Uterus (tissue), 4 donors: ENCODE data around the gene BNC2. TPM values are rescaled to one million over a fixed set of nuclear protein-coding genes. Genes with fewer than 3 reads are reported as not detected.

Experiments
- DNase-seq, 2 donors: peaks; one replicate each; pipeline ENCODE4 v3.0.0-alpha.2; 2019 to 2020
- H3K27ac ChIP-seq, 2 donors: fragments of 200-600 bp; sonication (generic); 1 replicate in 1 of 2; 2 replicates in 1 of 2; pipeline ENCODE4 v1.5.1; 2016 to 2018
- H3K27me3 ChIP-seq, 2 donors: fragments of 200-600 bp; sonication (generic); one replicate each; pipeline ENCODE4 v1.5.1; 2018 to 2019; ENCODE audit warnings: control low read depth in 1 of 2
- H3K36me3 ChIP-seq, 2 donors: fragments of 200-600 bp; sonication (generic); one replicate each; pipeline ENCODE4 v1.5.1; 2019; ENCODE audit warnings: control low read depth in 1 of 2
- H3K4me1 ChIP-seq, 2 donors: fragments of 200-600 bp; sonication (generic); one replicate each; pipeline ENCODE4 v1.5.1; 2018 to 2019; ENCODE audit warnings: control low read depth in 1 of 2
- H3K4me3 ChIP-seq, 2 donors: fragments of 200-600 bp; sonication (generic); 1 replicate in 1 of 2; 2 replicates in 1 of 2; pipeline ENCODE4 v1.5.1; 2018 to 2019; ENCODE audit warnings: mild to moderate bottlenecking in 1 of 2
- H3K9me3 ChIP-seq, 2 donors: fragments of 200-600 bp; sonication (generic); one replicate each; pipeline ENCODE4 v1.5.1; 2019; ENCODE audit warnings: control low read depth in 1 of 2
- CTCF ChIP-seq, 4 experiments: fragments of 200-600 bp in 2 of 4; fragments of 450-650 bp in 2 of 4; sonication (generic) in 2 of 4; IDR thresholded peaks; one replicate each; pipeline ENCODE4 v1.5.1; 2016 to 2019; ENCODE audit warnings: antibody characterized with exemption in 4 of 4, mild to moderate bottlenecking in 2 of 4, moderate library complexity in 1 of 4
- POLR2A ChIP-seq, 2 donors: fragments of 450-650 bp; IDR thresholded peaks; one replicate each; pipeline ENCODE4 v1.6.1; 2016; ENCODE audit warnings: antibody characterized with exemption in 2 of 2, mild to moderate bottlenecking in 1 of 2, moderate library complexity in 1 of 2
- intact Hi-C: fragments of 100-400 bp; cut with DNase I; formaldehyde crosslinking; loops from one replicate; pipeline ENCODE4 v1.15.1; 2023; ENCODE audit warnings: low total_unique reads
- total RNA-seq, 4 donors: library from RNA; depleted of rRNA in 3 of 4; stranded (reverse); fragments of >200 nt in 3 of 4; gene quantifications; one replicate each; pipeline versions ENCODE4 v1.1.0 to v1.2.4, GENCODE V29; 2014 to 2023
- donor health status: DM: yes; HTN: yes; CAD: no.

BNC2 gene
- total RNA-seq, 4 donors from 2014 or later, result 85.9 to 293 (median 93.4) TPM

GRCh38 chr9:16825331-16825725 is 45.1 kb downstream of the BNC2 start:
- no peak for DNase-seq
- TF ChIP-seq CTCF (IDR thresholded peaks at IDR 0.05) (no peak), POLR2A (IDR thresholded peaks at IDR 0.05) (no peak)
- H3K4me1 ChIP-seq, result no peaks in the 10 kb centered on the region
- intact Hi-C loops, result no loop called here
- no peaks in the 10 kb centered on the region for H3K27me3 ChIP-seq
- H3K4me3 ChIP-seq, result no peak overlapping the region
- H3K36me3 ChIP-seq, result no peaks in the 10 kb centered on the region
- H3K27ac ChIP-seq, result peak overlapping the region; percentile 31 to 48
- H3K9me3 ChIP-seq, result no peaks in the 10 kb centered on the region

- H3K27me3 ChIP-seq, result no peaks in the 10 kb centered on the region
- TF ChIP-seq CTCF (IDR thresholded peaks at IDR 0.05) (no peak), POLR2A (IDR thresholded peaks at IDR 0.05) (no peak)
- no peak for DNase-seq
- H3K27ac ChIP-seq, result peak overlapping the region; percentile 25 to 36
- no peaks in the 10 kb centered on the region for H3K9me3 ChIP-seq
- H3K36me3 ChIP-seq, result no peaks in the 10 kb centered on the region
- H3K4me1 ChIP-seq, result no peaks in the 10 kb centered on the region
- intact Hi-C loops, result no loop called here
- no peak overlapping the region for H3K4me3 ChIP-seq
Observed at GRCh38 chr9:16824545-16825330, 45.7 kb downstream of the BNC2 start.

- intact Hi-C loops, result no loop called here
Observed at GRCh38 chr9:16823906-16824305, 46.6 kb downstream of the BNC2 start.

DNA sequence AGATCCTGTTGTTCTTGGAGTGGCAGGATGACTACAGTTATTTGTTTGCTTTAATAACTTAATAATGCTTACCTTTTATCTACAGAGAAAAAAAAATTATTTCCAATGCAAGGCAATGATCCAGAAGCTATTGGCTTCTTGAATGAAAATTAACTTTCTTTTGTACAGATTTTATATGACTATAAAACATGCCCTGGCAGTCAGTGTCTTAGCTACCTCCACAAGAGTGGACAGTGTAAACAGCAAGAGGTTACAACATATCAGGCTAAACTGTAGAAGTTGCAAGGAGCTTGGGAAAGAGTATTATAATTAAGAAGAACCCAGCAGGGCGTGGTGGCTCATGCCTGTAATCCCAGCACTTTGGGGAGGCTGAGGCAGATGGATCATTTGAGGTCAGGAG is 49.1 kb downstream of the BNC2 start:
- H3K36me3 ChIP-seq, result no peaks in the 10 kb centered on the region
- no peaks in the 10 kb centered on the region for H3K9me3 ChIP-seq
- H3K4me3 ChIP-seq, result no peak overlapping the region
- intact Hi-C loops, result no loop called here
- no peak overlapping the region for H3K27ac ChIP-seq
- H3K27me3 ChIP-seq, result no peaks in the 10 kb centered on the region
- TF ChIP-seq POLR2A (IDR thresholded peaks at IDR 0.05) (no peak), CTCF (IDR thresholded peaks at IDR 0.05) (no peak)
- DNase-seq, result no peak
- H3K4me1 ChIP-seq, result peaks cover 0 to 5% of the 10 kb centered on the region in 2 donors

More at GRCh38 chr9:16823906-16824305, 46.6 kb downstream of the BNC2 start:
- H3K4me3 ChIP-seq, result no peak overlapping the region
- H3K27me3 ChIP-seq, result no peaks in the 10 kb centered on the region
- DNase-seq, result no peak
- no peaks in the 10 kb centered on the region for H3K36me3 ChIP-seq
- TF ChIP-seq POLR2A (IDR thresholded peaks at IDR 0.05) (no peak), CTCF (IDR thresholded peaks at IDR 0.05) (no peak)
- no peaks in the 10 kb centered on the region for H3K9me3 ChIP-seq
- no peaks in the 10 kb centered on the region for H3K4me1 ChIP-seq
- H3K27ac ChIP-seq, result peak overlapping the region; percentile 25 to 36

DNA sequence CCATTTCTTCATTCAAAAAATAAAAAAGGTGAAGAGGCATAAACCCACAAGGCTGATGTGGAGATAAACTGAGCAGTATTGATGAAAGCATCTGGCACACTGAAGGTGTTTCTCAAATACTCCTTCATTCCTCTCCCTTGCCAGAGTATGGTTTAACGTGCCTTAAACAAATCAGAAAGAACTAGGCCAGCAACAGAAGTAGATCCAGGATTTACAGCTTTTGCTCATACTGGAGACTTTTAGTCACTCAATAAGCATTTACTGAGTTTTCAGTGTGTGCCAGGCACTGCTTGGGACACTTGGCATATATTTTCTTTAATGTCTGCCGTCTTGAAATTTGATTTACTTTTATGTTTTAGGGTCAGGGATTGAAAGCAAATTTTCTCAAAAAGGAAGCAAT is 53.0 kb downstream of the BNC2 start:
- Histone ChIP-seq H3K4me3 (no peak overlapping the region), H3K27me3 (no peaks in the 10 kb centered on the region), H3K27ac (peak overlapping the region in 1 of 2 donors; percentile 3), H3K4me1 (peaks cover 0 to 5% of the 10 kb centered on the region in 2 donors), H3K9me3 (no peaks in the 10 kb centered on the region), H3K36me3 (no peaks in the 10 kb centered on the region)
- DNase-seq, result no peak
- TF ChIP-seq POLR2A (IDR thresholded peaks at IDR 0.05) (no peak), CTCF (IDR thresholded peaks at IDR 0.05) (no peak)
- intact Hi-C loops, result no loop called here
